ENCODE measurements around the gene PRELID1.
A peak's percentile ranks its signal among the peaks of the same experiment; 100 is the strongest.
"Not testable (repeated sequence)": the region's sequence is repeated elsewhere in the genome, so short reads cannot be mapped to it uniquely, and the experiment has no call there.

PRELID1 gene

GRCh38 chr5:177303121-177303924, at the start of gene PRELID1, which contains the start of gene RAB24:
TSS of gene PRELID1 (plus strand) at chr5:177303799. CDS start at chr5:177303986, 187 bp downstream.
TSS of gene RAB24 (minus strand) at chr5:177303719. CDS start at chr5:177303288, 431 bp downstream.
- peak; percentile 91 for DNase-seq

GRCh38 chr5:177256296-177256695, 47.3 kb upstream of the PRELID1 start:
- no peak for DNase-seq

- DNase-seq = not testable (repeated sequence)
Observed at GRCh38 chr5:177258711-177259110, 44.9 kb upstream of the PRELID1 start.

GRCh38 chr5:177260961-177261360, 42.6 kb upstream of the PRELID1 start:
- DNase-seq = no peak

GRCh38 chr5:177261510-177261909, 42.1 kb upstream of the PRELID1 start:
- DNase-seq = no peak

- no peak for DNase-seq
Observed at GRCh38 chr5:177264178-177264577, 39.4 kb upstream of the PRELID1 start.

- no peak for DNase-seq
Observed at GRCh38 chr5:177265395-177265794, 38.2 kb upstream of the PRELID1 start.

- DNase-seq = no peak
Observed at GRCh38 chr5:177269232-177269895, 34.2 kb upstream of the PRELID1 start.

- DNase-seq = no peak
Observed at GRCh38 chr5:177269976-177270375, 33.6 kb upstream of the PRELID1 start.

GRCh38 chr5:177270653-177271052, 32.9 kb upstream of the PRELID1 start:
- no peak for DNase-seq

- DNase-seq = no peak
Observed at GRCh38 chr5:177271113-177271512, 32.5 kb upstream of the PRELID1 start.

- DNase-seq = no peak
Observed at GRCh38 chr5:177275883-177276282, 27.7 kb upstream of the PRELID1 start.

GRCh38 chr5:177276886-177277285, 26.7 kb upstream of the PRELID1 start:
- DNase-seq = no peak

- DNase-seq = no peak
Observed at GRCh38 chr5:177288191-177288590, 15.4 kb upstream of the PRELID1 start.

- no peak for DNase-seq
Observed at GRCh38 chr5:177290816-177291596, 12.6 kb upstream of the PRELID1 start.

- DNase-seq = no peak
Observed at GRCh38 chr5:177291735-177292134, 11.9 kb upstream of the PRELID1 start.

GRCh38 chr5:177293819-177294581, 9.6 kb upstream of the PRELID1 start:
- no peak for DNase-seq

- no peak for DNase-seq
Observed at GRCh38 chr5:177294632-177295031, 9.0 kb upstream of the PRELID1 start.

GRCh38 chr5:177295924-177296323, 7.7 kb upstream of the PRELID1 start:
- DNase-seq = no peak

GRCh38 chr5:177296581-177296980, 7.0 kb upstream of the PRELID1 start:
- no peak for DNase-seq

GRCh38 chr5:177297922-177298321, 5.7 kb upstream of the PRELID1 start:
- no peak for DNase-seq

- DNase-seq = no peak
Observed at GRCh38 chr5:177299697-177300096, 3.9 kb upstream of the PRELID1 start.

All from stimulated activated CD4-positive, alpha-beta T cell treated with anti-CD3 and anti-CD28 coated beads, Interleukin-4, amount 100 ng/mL, for 24 hours (primary cell).